Measurements from ENCODE around the gene TMCC2. TPM values are rescaled to one million over a fixed set of nuclear protein-coding genes. Genes with fewer than 3 reads are reported as not detected.

The TMCC2 gene
- total RNA-seq, 3 donors from 2014 or later (not counting 1 experiment from before 2014, with no cell fraction given), result 0.93 to 1.5 (median 1.1) TPM

GRCh38 chr1:205261946-205262691 is 34.4 kb downstream of the TMCC2 start:
- H3K27me3 Mint-ChIP-seq (ENCODE audit: low read depth in 2 of 2), result peaks cover 0 to 12% of the 10 kb centered on the region in 2 donors
- Histone ChIP-seq H3K9me3 (ENCODE audit: control insufficient read depth, insufficient read depth, low read length) (no peaks in the 10 kb centered on the region), H3K27ac (ENCODE audit: low read length) (no peak overlapping the region), H3K4me3 (ENCODE audit: low read length) (no peak overlapping the region), H3K27me3 (ENCODE audit: control insufficient read depth, insufficient read depth, low read length) (peaks cover 3% of the 10 kb centered on the region), H3K36me3 (ENCODE audit: control insufficient read depth, insufficient read depth, low read length) (no peaks in the 10 kb centered on the region), H3K4me1 (ENCODE audit: control insufficient read depth, insufficient read depth, low read length) (peaks cover 11% of the 10 kb centered on the region)
- WGBS (ENCODE audit: insufficient coverage), result 59% methylated on average over 4 of the region's 5 CpGs
- ATAC-seq (no peak), DNase-seq (no peak)
- TF ChIP-seq CTCF (IDR thresholded peaks at IDR 0.05), result no peak
- H3K4me3 Mint-ChIP-seq, result no peak overlapping the region
- H3K9me3 Mint-ChIP-seq, result no peaks in the 10 kb centered on the region
- no peak overlapping the region for H3K27ac Mint-ChIP-seq
- H3K4me1 Mint-ChIP-seq, result peaks cover 0 to 12% of the 10 kb centered on the region in 2 donors
- intact Hi-C loops (cut with micrococcal nuclease), result no loop called here
- H3K36me3 Mint-ChIP-seq, result no peaks in the 10 kb centered on the region

- Histone ChIP-seq H3K27ac (ENCODE audit: low read length) (no peak overlapping the region), H3K36me3 (ENCODE audit: control insufficient read depth, insufficient read depth, low read length) (no peaks in the 10 kb centered on the region), H3K9me3 (ENCODE audit: control insufficient read depth, insufficient read depth, low read length) (no peaks in the 10 kb centered on the region), H3K27me3 (ENCODE audit: control insufficient read depth, insufficient read depth, low read length) (peaks cover 3% of the 10 kb centered on the region), H3K4me3 (ENCODE audit: low read length) (no peak overlapping the region), H3K4me1 (ENCODE audit: control insufficient read depth, insufficient read depth, low read length) (peaks cover 14% of the 10 kb centered on the region)
- intact Hi-C loops (cut with micrococcal nuclease), result no loop called here
- TF ChIP-seq CTCF (IDR thresholded peaks at IDR 0.05), result no peak
- Mint-ChIP-seq H3K4me3 (no peak overlapping the region), H3K27me3 (ENCODE audit: low read depth in 2 of 2) (peaks cover 0 to 11% of the 10 kb centered on the region in 2 donors), H3K36me3 (no peaks in the 10 kb centered on the region), H3K4me1 (peaks cover 0 to 17% of the 10 kb centered on the region in 2 donors), H3K9me3 (no peaks in the 10 kb centered on the region), H3K27ac (no peak overlapping the region)
- no peak for DNase-seq
- 7% methylated on average over 8 of the region's 8 CpGs for whole genome bisulfite sequencing (ENCODE audit: insufficient coverage)
- no peak for ATAC-seq
Observed at GRCh38 chr1:205262731-205263171, 35.0 kb downstream of the TMCC2 start.

- Histone ChIP-seq H3K27ac (ENCODE audit: low read length) (no peak overlapping the region), H3K4me3 (ENCODE audit: low read length) (no peak overlapping the region), H3K9me3 (ENCODE audit: control insufficient read depth, insufficient read depth, low read length) (no peaks in the 10 kb centered on the region), H3K36me3 (ENCODE audit: control insufficient read depth, insufficient read depth, low read length) (no peaks in the 10 kb centered on the region), H3K4me1 (ENCODE audit: control insufficient read depth, insufficient read depth, low read length) (peaks cover 14% of the 10 kb centered on the region), H3K27me3 (ENCODE audit: control insufficient read depth, insufficient read depth, low read length) (peaks cover 3% of the 10 kb centered on the region)
- Mint-ChIP-seq H3K27ac (no peak overlapping the region), H3K9me3 (no peaks in the 10 kb centered on the region), H3K4me1 (peaks cover 0 to 18% of the 10 kb centered on the region in 2 donors), H3K27me3 (ENCODE audit: low read depth in 2 of 2) (peaks cover 0 to 13% of the 10 kb centered on the region in 2 donors), H3K4me3 (no peak overlapping the region), H3K36me3 (no peaks in the 10 kb centered on the region)
- DNase-seq (no peak), ATAC-seq (no peak)
- intact Hi-C loops (cut with micrococcal nuclease), result no loop called here
- 69% methylated on average over 2 of the region's 2 CpGs for WGBS (ENCODE audit: insufficient coverage)
- no peak for TF ChIP-seq CTCF (IDR thresholded peaks at IDR 0.05)
Observed at GRCh38 chr1:205263580-205264190, 35.9 kb downstream of the TMCC2 start.
